OCI-LY7 (cell line): Measurements from ENCODE around the gene NSUN7. TPM values are rescaled to one million over a fixed set of nuclear protein-coding genes. Genes with fewer than 3 reads are reported as not detected.

Source experiments
- BruUV-seq: library from RNA; stranded (reverse); fragments of 400-500 nt; replicated peaks from 2 replicates; lab custom pipeline; 2021; lab: Mats Ljungman, UMichigan
- CTCF ChIA-PET: fragments of 300-600 bp; sonication (Branson Sonifier 250); formaldehyde crosslinking; loops from one replicate; lab custom pipeline; 2022; ENCODE audit warnings: antibody characterized with exemption; ENCODE audit not compliant: unreplicated experiment; lab: Charles Lee
- POLR2A ChIA-PET: fragments of 300-600 bp; sonication (Branson Sonifier 250); formaldehyde crosslinking; loops from one replicate; lab custom pipeline; 2022; ENCODE audit warnings: antibody characterized with exemption; lab: Charles Lee
- DNase-seq: peaks from one replicate; pipeline ENCODE4 v3.0.0-alpha.2; 2015; ENCODE audit warnings: low spot score
- H2AFZ ChIP-seq: fragments of 200-600 bp; sonication (generic), shearing (Covaris generic); 2 replicates; pipeline ENCODE4 v1.6.1; 2014; ENCODE audit warnings: mild to moderate bottlenecking, antibody characterized with exemption, low read length, moderate library complexity
- H3K27ac ChIP-seq: fragments of 200-600 bp; sonication (generic); 2 replicates; pipeline ENCODE4 v1.5.1; 2014; ENCODE audit warnings: mixed run types, low read depth, mild to moderate bottlenecking, moderate library complexity, low read length, inconsistent platforms; ENCODE audit not compliant: poor library complexity, severe bottlenecking
- H3K36me3 ChIP-seq: fragments of 200-600 bp; sonication (generic); 2 replicates; pipeline ENCODE4 v1.6.1; 2014; ENCODE audit warnings: mild to moderate bottlenecking, antibody characterized with exemption, low read length, moderate library complexity, mixed read lengths; ENCODE audit not compliant: insufficient read depth
- H3K4me1 ChIP-seq: fragments of 200-600 bp; sonication (generic); 2 replicates; pipeline ENCODE4 v1.5.1; 2014; ENCODE audit warnings: mild to moderate bottlenecking, low read length; ENCODE audit not compliant: insufficient read depth, poor library complexity, severe bottlenecking
- H3K4me2 ChIP-seq: fragments of 200-600 bp; sonication (generic); 2 replicates; pipeline ENCODE4 v1.6.1; 2014; ENCODE audit warnings: mild to moderate bottlenecking, low read length
- H3K4me3 ChIP-seq: fragments of 200-600 bp; sonication (generic); 2 replicates; pipeline ENCODE4 v1.5.1; 2014; ENCODE audit warnings: mild to moderate bottlenecking, low read depth, low read length; ENCODE audit not compliant: poor library complexity, severe bottlenecking
- H3K79me2 ChIP-seq: fragments of 200-600 bp; sonication (generic); 2 replicates; pipeline ENCODE4 v1.6.1; 2016; ENCODE audit warnings: low read depth, mild to moderate bottlenecking, low read length, moderate library complexity, mixed read lengths; ENCODE audit not compliant: insufficient read depth
- H3K9me2 ChIP-seq: fragments of 200-600 bp; sonication (generic); 2 replicates; pipeline ENCODE4 v1.6.1; 2016; ENCODE audit warnings: mild to moderate bottlenecking, low read length, mixed read lengths; ENCODE audit not compliant: insufficient read depth
- H3K9me3 ChIP-seq: fragments of 200-600 bp; sonication (generic); 2 replicates; pipeline ENCODE4 v1.6.1; 2014; ENCODE audit warnings: mild to moderate bottlenecking, mixed run types, low read length, mixed read lengths
- H4K20me1 ChIP-seq: fragments of 200-600 bp; sonication (generic); 2 replicates; pipeline ENCODE4 v1.6.1; 2014; ENCODE audit warnings: mild to moderate bottlenecking, antibody characterized with exemption, low read length, moderate library complexity, mixed read lengths; ENCODE audit not compliant: insufficient read depth
- EZH2phosphoT487 ChIP-seq: fragments of 200-600 bp; sonication (generic); IDR thresholded peaks from 2 replicates; pipeline ENCODE4 v1.6.1; 2018; ENCODE audit warnings: low read depth, borderline replicate concordance, mild to moderate bottlenecking, mixed run types, antibody characterized with exemption, low read length, moderate library complexity, mixed read lengths
- intact Hi-C: fragments of 100-400 bp; cut with micrococcal nuclease; formaldehyde crosslinking; loops from one replicate; pipeline ENCODE4 v1.10.0; 2022; ENCODE audit not compliant: unreplicated experiment
- total RNA-seq, 2 experiments: library from RNA; depleted of rRNA in 1 of 2; stranded (reverse); fragments of >200 nt in 1 of 2; shearing (Covaris generic) in 1 of 2; gene quantifications; 2 replicates each; pipeline ENCODE4 v1.2.3, GENCODE V29; 2014 to 2022
- TF ChIP-seq, protein P1 (sequence below): fragments of 200-600 bp; sonication (generic); conservative IDR thresholded peaks from 2 replicates; pipeline ENCODE4 v1.5.1; 2014; ENCODE audit warnings: mild to moderate bottlenecking, antibody characterized with exemption, low read length, moderate library complexity, mixed read lengths

The NSUN7 gene
- total RNA-seq, 2 experiments from 2014 or later, result 0.13 TPM; not detected in 1

GRCh38 chr4:40842725-40843423 is 93.1 kb downstream of the NSUN7 start:
- H3K27ac ChIP-seq, result no peak overlapping the region
- no peak overlapping the region for H3K4me2 ChIP-seq
- CTCF ChIA-PET, result no interaction called here
- DNase-seq, result no peak
- BruUV-seq, result no TSS peak
- no peaks in the 10 kb centered on the region for H3K79me2 ChIP-seq
- H2AFZ ChIP-seq, result no peak overlapping the region
- no peaks in the 10 kb centered on the region for H3K9me3 ChIP-seq
- no peaks in the 10 kb centered on the region for H4K20me1 ChIP-seq
- no peak for TF ChIP-seq EZH2phosphoT487
- TF ChIP-seq, protein P1, sequence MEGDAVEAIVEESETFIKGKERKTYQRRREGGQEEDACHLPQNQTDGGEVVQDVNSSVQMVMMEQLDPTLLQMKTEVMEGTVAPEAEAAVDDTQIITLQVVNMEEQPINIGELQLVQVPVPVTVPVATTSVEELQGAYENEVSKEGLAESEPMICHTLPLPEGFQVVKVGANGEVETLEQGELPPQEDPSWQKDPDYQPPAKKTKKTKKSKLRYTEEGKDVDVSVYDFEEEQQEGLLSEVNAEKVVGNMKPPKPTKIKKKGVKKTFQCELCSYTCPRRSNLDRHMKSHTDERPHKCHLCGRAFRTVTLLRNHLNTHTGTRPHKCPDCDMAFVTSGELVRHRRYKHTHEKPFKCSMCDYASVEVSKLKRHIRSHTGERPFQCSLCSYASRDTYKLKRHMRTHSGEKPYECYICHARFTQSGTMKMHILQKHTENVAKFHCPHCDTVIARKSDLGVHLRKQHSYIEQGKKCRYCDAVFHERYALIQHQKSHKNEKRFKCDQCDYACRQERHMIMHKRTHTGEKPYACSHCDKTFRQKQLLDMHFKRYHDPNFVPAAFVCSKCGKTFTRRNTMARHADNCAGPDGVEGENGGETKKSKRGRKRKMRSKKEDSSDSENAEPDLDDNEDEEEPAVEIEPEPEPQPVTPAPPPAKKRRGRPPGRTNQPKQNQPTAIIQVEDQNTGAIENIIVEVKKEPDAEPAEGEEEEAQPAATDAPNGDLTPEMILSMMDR, result no peak
- POLR2A ChIA-PET, result interaction anchor here (1.0 kb wide), 1 partner anchor 46 kb away, joined by 4 read pairs; no protein-coding TSS in a partner anchor
- H3K4me1 ChIP-seq, result peaks cover 12% of the 10 kb centered on the region
- no peak overlapping the region for H3K4me3 ChIP-seq
- no peaks in the 10 kb centered on the region for H3K9me2 ChIP-seq
- intact Hi-C loops, result loop anchor here (5.0 kb wide), 2 partner anchors 54 to 106 kb away; no protein-coding TSS in a partner anchor
- H3K36me3 ChIP-seq, result no peaks in the 10 kb centered on the region

- no TSS peak for BruUV-seq
- intact Hi-C loops, result loop anchor here (5.0 kb wide), 2 partner anchors 54 to 106 kb away; no protein-coding TSS in a partner anchor
- CTCF ChIA-PET, result no interaction called here
These were observed 93.9 kb downstream of the NSUN7 start for GRCh38 chr4:40843696-40844095.

More at GRCh38 chr4:40843696-40844095, 93.9 kb downstream of the NSUN7 start:
- Histone ChIP-seq H3K4me2 (no peak overlapping the region), H3K36me3 (no peaks in the 10 kb centered on the region), H3K4me3 (no peak overlapping the region), H3K79me2 (no peaks in the 10 kb centered on the region), H2AFZ (no peak overlapping the region), H3K4me1 (peaks cover 12% of the 10 kb centered on the region), H4K20me1 (no peaks in the 10 kb centered on the region), H3K9me2 (no peaks in the 10 kb centered on the region), H3K27ac (no peak overlapping the region), H3K9me3 (no peaks in the 10 kb centered on the region)
- no peak for TF ChIP-seq EZH2phosphoT487
- TF ChIP-seq, protein P1, result peak; percentile 50
- POLR2A ChIA-PET, result interaction anchor here (1.0 kb wide), 1 partner anchor 45 kb away, joined by 4 read pairs; no protein-coding TSS in a partner anchor
- peak; percentile 14 for DNase-seq
